ENCODE data around the gene GALNT18.

GALNT18 gene

DNA sequence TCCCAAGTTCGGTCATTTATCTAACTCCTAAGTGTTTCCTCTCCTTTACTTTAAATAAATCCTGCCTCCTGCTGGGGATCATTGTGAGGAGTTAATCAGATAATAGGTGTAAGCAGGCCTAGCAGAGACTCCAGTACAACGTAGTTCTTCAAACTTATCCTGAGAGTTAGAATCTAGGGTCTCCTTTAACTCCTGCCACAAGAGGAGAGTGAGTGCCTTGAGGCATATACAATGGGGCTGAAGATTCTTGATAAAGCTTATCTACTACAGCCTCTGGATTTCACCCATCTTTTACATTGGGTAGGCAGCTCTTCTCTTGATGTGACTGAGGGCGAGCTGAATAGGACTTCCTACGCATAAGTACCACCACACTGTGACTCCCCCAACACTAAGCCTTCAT, 3.1 kb upstream of the GALNT18 start:
- DNase-seq (ENCODE audit: low spot score) = no peak

DNA sequence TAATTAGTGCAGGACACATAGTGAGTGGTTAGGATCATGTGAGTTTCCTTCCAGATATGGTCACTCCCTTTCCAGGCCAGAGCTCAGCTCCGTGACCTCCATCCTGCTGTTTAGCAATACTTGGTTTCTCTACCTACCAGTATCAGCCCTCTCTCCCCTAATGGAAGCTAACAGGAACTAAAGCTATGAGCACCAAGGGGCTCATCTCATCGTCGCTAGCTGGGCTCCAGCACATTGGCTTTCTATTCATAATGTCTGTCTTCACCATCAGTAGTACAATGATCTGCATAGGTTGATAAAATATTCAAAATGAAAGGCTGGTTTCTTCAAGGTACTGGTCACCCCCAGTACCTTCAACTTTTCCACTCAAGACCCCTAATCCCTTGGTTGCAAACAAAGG, 2.4 kb upstream of the GALNT18 start:
- DNase-seq (ENCODE audit: low spot score) = no peak

DNA sequence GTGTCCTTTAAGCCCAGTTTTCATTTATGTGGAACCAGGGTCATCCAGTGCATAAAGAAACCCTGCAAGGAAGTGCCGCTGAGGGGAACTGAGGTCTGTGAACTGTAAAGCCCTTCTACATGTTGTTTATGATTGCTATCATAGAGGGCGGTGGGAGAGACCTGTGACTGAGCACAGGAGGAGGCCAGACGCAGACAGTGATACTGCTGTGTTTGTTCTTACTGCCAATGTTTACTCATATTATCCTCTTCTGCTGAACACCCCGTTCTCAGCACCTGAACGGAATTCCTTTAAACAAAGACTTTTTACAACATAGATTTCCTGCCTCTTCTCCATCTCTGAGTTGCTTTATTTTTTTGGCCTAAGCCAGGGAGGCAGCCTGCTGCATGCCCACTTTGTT, 967 bp upstream of the GALNT18 start:
- DNase-seq (ENCODE audit: low spot score) = no peak

DNA sequence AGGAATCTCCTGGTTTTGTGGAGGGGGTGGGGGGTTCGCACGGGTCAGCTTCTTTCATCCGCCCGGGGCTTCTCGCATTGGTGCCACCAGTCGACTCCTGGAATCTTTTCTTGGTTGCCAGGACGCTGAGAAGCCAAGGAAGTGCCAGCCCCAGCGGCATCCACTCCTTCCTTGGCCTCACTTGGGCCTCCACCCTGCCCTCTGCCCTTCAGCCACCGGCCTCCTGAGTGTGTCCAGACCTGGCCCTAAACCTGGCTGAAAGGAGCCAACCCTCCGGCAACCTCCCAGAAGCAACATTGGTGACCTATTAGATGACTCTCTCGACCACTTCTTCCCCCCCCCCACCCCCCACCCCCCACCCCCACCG, 518 bp upstream of the GALNT18 start:
- no peak for DNase-seq (ENCODE audit: low spot score)

DNA sequence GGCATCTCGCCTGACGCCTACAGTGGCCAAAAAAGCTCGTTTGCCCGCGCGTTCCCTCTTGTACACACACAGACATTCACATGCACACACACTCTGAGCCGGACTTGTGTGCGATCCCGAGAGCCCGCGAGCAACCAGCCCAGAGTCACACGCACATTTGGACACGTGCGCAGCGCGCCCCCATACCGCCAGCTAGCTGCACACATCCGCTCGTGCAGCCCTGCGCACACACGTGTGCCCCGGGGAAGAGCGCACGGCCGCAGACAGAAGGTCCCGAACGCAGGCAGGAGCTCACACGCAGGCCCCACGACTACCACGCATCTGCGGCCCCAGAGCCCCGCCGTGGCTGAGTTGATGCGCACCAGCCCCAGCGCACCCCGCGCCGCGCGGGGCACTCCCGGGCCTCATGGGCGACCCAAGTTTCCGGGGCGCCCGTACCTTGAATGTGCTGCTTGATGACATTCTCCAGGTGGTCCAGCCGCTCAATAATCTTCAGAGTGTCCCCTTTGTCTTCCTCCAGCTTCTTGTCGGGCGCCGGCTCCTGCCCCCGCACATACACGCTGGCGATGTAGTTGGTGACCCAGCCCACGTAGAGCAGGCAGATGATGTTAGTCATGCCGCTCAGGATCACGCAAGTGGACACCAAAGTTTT, 758 bp downstream of the GALNT18 start:
- DNase-seq (ENCODE audit: low spot score) = peak; percentile 58

DNA sequence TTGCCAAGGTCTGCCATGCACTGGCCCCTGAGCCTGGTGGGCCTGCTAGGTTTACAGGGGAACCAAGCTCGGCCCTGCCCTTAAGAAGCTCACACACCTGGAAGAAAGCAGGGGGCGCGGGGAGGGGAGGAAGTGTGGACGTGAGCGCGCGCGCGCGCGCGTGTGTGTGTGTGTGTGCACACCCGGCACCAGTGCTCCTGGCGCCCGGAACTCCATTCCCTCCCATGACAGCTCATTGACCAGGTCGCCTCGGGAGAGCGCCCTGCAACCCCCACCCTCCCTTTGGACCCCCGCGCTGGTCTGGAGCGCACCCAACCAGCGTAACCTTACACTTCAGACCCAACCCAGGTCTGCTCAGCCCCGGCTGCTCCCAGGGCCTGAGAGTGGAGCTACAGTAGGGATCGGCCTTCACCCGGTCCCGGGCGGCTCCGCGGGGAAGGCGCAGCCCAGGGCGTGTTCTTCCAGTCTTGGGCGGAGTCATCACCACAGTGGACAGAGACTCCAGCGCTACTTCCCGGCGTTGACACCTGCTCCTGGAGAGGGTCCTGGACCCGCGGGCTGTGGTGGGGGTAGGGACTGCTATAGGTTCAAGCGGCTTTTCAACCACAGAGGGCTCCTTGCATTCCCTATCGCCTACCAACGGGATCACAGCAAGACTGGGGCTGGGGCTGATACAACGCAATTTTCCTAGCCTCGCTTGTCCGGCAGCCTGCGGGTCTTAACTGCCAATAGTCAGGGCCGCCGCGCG, 1.5 kb downstream of the GALNT18 start:
- peak; percentile 49 for DNase-seq (ENCODE audit: low spot score)

DNA sequence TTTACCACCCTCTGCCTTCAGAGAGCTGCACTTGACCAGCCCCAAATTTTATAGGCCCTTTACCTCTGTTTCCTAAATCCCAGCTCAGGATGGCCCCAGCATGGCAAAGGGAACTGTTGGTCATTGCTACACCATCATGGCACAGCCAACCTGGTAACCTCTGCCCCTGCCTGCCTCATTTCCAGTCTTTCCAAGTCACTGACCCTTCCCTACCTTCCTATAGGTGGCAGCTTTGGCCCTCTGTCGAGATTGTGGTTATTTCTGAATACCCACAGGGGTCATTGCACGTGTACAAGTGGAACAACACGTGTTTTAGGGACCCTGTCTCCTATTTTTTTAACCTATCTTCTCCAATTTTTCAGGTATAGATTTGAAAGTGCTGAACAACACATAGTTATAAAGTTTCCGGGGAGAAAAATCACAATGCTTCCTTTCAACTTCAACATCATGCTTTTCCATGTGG, 2.8 kb downstream of the GALNT18 start:
- DNase-seq (ENCODE audit: low spot score) = no peak

DNA sequence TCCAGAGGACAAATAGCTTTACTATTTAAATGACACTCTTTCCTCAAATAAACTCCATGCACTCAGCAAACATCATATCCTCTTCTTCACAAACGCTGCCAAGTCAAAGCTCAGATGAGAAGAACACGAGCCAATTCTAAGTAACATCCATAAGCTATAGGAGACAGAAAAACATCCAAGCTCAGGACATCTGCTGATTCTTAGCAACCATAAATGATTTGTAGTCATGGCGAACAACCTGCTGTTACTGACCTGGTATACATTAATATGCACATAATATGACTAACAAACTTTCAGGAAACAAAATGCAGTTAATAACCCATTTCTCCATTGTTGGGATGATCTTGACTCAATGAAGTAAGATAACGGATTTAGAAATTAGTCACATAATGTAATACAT, 6.7 kb downstream of the GALNT18 start:
- DNase-seq (ENCODE audit: low spot score) = no peak

DNA sequence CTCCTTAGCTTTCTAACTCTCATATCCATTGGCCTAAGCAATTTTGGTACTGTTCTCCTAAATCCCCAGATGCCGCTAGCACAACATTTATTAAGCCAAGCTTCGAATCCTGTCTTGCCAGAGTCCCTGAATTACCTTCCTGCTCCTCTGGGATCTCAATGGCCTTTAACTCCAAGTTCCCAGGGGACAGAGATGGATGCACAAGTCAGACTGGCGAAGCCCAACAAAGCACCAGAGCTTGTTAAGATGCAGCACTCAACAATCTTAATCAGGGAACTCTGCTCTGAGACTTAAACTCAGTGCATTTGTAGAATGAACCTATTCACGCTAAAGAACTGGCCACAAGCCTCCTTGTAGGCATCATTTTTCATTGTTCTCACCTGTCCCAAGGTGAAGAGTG, 9.4 kb downstream of the GALNT18 start:
- no peak for DNase-seq (ENCODE audit: low spot score)

DNA sequence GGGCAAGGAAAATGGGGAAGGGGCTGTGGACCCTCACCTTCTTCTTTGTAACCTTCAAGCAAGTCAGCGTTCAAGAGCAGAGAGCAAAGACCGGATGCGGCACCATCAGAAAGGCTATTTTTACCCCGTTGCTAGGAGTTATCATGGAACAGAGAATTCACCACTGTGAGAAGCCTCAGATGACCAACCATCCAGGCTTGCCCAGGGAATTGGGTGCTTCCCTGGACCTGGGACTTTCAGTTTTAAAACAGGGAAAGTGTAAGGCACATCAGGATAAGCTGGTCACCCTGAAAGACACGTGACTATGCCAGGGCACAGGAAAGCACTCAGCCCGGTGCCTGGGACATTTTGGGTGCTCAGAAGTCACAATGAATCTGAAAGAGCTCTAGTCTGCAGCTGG, 10.4 kb downstream of the GALNT18 start:
- no peak for DNase-seq (ENCODE audit: low spot score)

DNA sequence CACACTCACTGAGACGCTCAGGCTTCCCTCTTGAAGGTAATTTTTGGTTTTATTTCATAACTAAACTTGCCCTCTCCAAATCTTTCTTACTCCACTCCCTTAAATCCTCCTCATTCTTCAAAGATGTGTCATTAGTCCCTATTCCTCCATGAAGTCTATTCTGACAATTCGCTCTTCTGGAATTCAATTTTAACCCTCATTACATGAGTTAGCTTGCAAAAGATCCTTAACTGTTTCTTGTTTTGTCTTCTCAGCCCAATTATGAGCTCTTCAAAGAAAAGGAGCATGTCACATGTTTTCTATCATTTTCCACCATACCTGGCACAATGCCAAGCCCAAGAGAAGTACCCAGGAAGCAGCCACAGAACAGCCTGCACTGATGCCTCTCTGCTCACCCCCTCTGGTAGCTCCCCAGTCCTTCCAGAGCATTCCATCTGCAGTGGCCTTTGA, 13.0 kb downstream of the GALNT18 start:
- DNase-seq (ENCODE audit: low spot score) = no peak

DNA sequence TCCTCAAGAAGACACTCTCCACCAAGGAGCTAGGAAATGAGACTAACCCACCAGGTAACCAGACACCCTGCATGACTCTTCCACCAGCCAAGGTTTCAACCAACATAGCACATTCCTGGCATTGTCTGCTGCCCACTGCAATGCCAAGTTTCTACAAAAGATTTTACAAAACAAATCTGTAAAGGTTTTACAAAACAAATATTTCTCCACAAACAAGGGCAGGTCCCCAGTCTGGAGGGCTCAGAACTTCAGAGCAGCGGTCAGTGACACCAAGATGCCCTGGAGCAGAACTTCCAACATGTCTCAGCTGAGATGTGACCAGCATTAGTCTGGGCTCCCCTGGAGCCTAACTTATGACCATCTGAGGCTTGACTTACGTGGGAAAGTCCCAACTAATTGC, 14.0 kb downstream of the GALNT18 start:
- DNase-seq (ENCODE audit: low spot score) = no peak

DNA sequence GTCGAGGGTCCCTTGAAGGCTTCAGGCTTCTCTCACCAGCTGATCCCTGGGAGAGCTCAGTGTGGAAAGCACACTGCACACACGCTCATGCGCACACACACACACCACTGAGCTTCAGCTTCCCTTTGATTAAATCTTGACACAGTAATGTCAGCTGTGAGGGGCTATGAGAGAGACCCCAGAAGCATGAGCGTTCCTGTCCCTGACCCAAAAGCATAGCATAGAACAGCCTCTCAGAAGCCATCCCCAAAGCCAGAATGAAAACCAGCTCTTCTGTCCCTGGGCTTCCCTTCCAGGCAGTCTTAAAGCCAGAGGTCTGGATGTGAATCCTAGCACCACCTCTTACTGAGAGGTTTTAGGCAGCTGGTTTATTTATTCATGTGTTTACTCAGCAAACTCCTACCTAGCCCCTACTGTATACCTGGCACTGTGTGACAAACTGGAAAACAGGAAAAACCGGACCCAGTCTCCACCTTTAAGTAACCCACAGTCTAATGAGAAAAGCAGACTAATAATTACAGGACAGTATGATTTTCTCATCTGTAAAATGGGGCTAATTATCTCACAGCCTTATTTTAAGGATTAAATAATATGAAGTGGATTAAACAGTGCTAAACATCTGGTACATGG, 15.9 kb downstream of the GALNT18 start:
- no peak for DNase-seq (ENCODE audit: low spot score)

DNA sequence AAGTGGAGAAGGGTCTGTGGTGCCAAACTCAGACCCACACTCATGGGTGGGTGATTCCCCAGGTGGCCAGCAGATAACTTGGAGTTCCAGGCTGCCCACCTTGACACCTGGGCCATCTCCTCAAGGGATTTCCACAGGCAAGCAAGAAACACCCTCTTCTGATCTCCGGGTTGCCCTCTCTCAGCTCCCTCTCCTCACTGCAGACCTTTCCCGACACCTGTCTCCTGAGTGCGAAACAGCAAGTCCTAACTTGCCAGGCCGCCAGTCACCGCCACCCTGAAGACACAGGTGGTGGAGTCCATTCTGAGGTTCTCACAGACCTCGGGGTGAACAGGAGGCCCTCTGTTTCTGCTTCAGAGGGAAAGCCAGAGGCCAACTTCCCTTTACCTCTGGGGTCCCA, 16.6 kb downstream of the GALNT18 start:
- DNase-seq (ENCODE audit: low spot score) = no peak

DNA sequence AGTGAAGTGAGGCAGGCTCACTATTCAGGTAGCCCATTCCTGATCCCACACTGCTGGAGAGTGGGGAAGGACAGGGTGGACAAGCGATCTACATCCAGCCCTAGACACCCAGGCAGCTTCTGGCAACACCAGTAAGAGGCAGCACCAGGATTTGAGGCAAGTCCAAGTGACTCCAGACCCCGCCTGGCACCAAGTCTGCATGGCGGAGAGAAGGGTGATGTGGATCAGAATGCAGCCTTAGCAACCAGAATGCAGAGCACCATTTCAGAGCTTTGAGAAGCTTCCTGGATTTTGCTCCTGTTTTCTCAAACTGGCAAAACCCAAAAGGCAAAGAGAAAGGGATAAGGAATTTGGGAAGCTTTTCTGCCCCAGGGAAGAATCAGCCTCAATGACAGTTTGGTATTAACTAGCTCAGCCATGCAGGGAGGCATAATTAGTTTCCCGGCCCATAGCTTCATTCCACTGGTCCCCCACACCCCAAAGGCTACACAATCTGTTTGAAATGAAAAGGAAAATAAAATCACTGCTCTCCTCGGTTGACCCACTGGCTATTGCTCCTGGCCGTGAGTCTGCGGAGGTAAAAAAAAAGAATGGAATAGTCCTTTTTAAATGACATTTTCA, 17.3 kb downstream of the GALNT18 start:
- DNase-seq (ENCODE audit: low spot score) = peak; percentile 12

DNA sequence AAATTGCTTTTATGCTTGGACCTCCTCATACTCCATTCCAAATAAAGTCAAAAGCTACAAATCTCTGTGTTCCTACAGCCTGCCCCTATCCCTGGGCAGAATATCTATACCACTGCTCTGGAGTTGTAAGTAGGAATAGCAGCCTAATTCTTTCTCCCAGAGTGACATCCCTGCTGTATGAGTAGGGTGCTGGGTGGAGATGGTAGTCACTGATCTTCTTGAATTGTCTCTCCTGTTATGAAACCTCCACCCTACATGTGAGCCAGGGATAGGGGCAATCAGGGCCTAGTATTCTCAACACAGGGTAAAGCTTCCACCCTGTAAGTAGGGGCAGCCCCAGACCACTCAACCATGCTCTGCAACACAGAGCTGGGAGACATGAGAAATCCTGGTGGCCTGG, 19.8 kb downstream of the GALNT18 start:
- no peak for DNase-seq (ENCODE audit: low spot score)

DNA sequence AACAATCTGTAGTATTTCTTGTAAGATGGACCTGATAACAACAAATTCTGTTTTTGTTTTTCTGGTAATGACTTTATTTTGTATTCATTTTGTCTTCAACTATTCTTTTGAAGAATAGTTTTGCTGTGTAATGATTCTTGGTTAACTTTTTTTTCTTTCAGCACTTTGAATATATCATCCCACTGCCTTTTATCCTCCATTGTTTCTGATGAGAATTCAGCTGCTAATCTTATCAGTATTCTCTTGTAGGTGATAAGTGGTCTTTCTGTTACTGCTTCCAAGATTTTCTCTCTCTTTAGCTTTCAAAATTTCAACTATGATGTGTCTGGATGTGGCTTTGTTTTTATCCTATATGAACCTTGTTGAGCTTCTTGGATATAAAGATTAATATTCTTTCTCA, 21.5 kb downstream of the GALNT18 start:
- DNase-seq (ENCODE audit: low spot score) = no peak

DNA sequence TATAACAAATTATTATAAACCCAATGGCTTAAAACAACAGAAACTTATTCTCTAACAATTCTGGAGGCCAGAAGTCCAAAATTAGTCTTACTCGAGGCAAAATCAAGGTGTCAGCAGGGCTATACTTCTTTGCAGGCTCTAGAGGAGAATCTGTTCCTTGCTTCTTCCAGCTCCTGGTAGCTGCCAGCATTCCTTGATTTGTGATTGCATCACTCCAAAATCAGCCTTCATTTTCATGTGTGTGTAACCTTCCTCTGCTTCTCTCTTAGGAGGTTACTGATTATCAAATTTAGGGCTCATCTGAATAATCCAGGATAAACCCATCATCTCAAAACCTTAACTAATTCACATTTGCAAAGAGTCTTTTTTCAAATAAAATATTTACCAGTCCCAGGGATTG, 23.6 kb downstream of the GALNT18 start:
- no peak for DNase-seq (ENCODE audit: low spot score)

DNA sequence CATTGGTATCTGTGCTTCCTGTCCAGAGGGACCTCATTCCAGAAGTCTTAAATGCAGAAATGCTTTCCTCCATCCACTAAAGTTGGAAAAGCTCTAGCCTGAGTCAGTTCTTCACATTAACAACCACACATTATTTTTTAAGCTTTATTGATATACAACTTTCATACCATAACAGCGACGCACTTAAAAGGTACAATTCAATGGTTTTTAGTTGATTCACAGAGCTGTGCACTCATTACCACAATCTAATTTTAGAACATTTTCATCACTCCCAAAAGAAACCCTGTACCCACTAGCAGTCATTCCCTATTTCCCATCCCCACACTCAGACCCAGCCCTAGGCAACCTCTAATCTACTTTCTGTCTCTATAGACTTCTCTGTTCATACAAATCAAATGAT, 27.6 kb downstream of the GALNT18 start:
- no peak for DNase-seq (ENCODE audit: low spot score)

DNA sequence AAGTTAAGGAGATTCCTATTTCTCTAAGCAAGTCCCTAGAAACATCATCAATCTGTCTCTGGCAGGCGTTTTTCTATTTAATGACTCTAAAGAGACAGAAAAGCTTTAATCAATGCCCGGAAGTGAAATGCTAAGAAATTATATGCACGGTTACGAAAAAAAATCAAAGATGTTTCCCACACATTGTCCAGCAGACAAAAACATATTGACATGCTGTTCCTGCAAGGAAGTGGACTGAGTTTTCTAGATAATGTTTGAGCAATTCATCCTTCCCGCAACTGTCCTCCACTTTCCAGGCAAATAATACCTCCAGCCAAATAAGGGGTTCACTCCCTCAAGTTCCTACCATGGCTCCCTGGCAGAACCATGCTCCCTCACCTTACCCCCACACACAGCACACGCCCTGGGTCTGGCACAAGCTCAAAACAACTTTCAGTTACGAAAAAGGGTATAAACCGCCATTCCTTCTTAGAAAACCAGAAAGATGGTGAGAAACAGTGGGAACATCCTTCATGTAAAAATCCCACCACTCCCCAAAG, 29.6 kb downstream of the GALNT18 start:
- DNase-seq (ENCODE audit: low spot score) = no peak

DNA sequence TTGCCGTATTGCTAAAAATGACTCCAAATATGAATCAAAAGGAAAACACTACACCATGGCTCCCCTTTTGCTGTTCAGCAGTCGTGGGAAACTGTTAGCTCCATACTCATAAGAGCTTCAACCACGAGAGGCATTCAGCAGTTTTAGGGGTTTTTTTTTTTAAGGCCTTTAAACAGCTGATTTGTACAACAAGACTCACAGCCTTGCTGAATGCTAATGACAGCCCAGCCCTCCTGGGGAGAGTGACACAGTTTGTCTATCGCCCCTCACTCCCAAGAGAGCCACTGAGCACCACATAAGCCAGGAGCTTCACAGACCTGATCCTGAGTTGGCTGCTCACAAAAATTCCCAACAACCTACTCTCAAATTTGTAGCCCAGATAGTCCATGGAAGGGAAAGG, 32.4 kb downstream of the GALNT18 start:
- no peak for DNase-seq (ENCODE audit: low spot score)

DNA sequence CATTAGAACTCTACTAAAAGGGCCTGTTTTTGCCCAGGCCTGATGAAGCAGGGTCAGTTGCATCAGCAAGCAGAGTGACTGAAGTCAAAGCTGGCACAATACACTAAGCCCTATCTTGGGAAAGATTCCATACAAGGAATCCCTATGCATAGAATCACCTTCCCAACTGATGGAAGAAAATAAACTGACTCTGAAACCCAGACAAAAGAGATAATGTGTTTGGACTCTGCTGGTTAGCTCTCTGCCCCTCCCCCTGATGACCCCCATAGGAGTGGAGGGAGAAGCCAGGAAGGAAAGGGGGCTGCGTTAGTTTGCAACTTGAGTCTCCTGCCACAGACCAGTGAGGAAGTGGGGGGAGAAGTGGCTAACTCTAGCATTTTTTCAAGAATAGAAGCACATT, 32.9 kb downstream of the GALNT18 start:
- DNase-seq (ENCODE audit: low spot score) = no peak

DNA sequence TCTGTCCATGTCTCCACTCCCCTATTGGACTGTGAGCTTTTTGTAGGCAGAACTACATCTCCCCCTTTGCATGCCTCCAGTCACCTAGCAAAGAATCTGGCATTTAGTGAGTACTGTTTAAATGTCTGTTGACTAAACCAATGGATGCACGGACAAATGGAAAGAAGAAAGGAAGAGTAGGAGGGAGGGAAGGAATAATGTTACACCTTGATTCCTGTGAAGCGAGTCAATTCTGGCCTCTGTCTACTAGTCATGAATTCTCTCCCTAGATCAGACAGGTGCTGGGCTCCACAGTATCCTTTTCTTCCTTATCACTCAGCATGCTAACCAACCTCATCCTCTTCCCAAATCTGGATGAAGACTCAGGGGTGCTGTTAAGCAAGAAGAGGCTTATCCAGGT, 33.6 kb downstream of the GALNT18 start:
- no peak for DNase-seq (ENCODE audit: low spot score)

Data from cerebellar cortex (tissue), 1 donor.